GM18520 (cell line): ENCODE measurements around the gene OSBPL8.
A peak's percentile ranks its signal among the peaks of the same experiment; 100 is the strongest.
"Not testable (repeated sequence)": the region's sequence is repeated elsewhere in the genome, so short reads cannot be mapped to it uniquely, and the experiment has no call there.

Experiments
- ATAC-seq: cut with Tn5 transposase; IDR thresholded peaks from one replicate; pipeline ENCODE4 v1.9.1; 2021; ENCODE audit not compliant: unreplicated experiment

Gene OSBPL8

DNA sequence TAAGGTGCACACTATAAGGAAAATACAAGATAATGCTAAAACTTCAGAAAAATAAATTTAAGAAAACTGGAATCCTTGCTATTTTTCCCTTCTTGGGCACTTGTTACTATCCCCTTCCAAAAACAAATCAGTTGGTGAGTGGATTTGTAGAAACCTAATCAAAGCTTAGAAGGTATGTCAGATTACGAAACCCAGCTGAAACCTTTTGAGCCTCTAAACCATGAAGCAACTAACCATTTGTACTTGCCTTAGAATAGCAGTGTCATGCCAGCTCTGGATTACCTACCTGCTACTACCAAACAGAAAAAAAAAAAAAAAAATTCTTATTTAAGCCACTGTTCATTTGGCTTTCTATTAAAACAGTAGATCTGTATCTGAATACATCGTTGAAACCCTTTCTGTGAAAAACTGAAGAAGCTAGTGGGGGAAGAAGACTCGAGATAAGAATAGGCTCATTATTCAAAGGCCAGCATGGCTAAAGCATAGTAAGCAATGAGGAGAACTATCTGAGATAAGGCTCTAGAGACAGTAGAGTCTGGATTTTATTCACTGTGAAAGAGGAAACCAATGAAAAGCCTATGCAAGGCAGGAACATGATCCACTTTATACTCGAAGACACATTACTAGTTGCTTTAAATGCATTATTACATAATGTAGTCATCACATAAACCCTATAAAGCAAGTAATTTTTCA lies 30.2 kb downstream of the OSBPL8 start:
- ATAC-seq: no peak

DNA sequence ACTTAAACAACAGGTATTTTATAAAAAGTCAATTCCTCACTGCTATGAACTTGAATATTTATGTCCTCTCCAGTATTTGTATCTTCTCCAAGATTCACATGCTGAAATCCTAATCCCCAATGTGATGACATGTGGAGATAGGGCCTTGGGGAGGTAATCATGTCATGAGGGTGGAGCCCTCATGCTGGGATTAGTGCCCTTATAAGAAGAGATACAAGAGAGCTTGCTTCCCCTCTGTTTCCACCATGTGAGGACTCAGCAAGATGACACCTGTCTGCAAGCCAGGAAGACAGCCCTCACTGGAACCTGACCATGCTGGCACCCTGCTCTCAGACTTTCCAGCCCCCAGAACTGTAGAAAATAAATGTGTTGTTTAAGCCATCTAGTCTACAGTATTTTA lies 36.2 kb downstream of the OSBPL8 start:
- no peak for ATAC-seq

DNA sequence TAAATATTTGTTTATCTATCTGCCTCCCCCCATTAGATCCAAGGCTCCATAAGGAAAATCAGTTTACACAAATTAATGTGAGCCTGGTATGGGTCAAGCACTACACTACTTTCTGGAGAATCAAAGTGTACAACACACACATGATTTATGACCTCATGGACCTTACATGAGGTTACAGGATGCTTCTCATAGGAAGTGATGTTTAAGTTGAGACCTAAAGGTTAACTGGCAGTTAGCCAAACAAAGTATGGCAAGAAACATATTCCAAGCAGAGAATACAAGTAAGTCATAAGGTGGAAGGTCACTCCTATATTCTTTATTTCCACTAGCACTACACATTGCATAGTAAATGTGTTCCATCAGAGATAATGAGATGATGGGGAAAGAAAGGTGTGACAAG lies 39.2 kb downstream of the OSBPL8 start:
- ATAC-seq: no peak

DNA sequence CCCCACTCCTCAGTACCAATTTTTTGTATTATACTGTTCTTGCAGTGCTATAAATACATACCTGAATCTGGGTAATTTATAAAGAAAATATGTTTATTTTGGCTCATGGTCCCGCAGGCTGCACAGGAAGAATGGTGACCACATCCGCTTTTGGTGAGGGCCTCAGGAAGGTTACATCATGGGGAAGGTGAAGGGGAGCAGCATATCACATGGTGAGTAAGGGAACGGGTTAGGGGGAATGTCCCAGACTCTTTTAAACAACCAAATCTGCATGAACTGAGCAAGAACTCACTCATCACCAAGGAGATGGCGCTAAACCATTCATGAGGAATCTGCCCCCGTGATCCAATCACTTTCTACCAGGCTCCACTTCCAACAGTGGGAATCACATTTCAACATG lies 40.0 kb downstream of the OSBPL8 start:
- no peak for ATAC-seq

DNA sequence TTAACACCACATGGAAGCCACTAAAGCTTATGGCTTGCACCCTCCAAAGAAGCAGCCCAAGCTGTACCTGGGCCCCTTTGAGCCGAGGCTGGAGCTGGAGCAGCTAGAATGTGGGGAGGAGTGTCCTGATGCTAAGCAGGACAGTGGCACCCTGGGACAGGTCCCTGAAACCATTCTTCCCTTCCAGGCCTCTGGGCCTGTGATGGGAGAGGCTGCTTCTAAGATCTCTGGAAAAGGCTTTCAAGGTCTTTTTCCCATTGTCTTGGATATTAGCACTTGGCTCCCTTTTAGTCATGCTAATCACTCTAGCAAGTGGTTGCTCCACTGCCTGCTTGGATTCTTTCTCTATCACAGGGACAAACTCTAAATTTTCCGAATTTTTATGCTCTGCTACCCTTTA lies 40.9 kb downstream of the OSBPL8 start:
- no peak for ATAC-seq

DNA sequence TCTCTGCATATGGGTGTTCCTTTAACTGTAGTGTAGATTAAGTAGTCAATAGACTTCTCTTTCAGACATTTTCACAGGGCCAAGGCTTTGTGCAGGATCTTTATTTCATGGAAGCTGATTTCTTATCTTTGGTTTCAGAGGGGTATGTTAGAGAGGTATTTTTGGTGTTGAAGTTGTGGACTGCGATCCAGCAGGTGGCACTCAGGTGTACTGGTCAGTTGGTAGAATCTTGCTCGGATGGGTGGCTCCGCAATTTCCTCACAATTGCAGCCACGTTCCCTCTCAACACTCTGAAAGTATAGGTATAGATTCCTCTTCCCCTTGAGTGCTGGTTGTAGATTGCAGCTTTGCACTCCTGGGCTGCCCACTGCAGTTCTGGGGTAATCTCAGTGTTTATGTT lies 44.3 kb downstream of the OSBPL8 start:
- no peak for ATAC-seq

DNA sequence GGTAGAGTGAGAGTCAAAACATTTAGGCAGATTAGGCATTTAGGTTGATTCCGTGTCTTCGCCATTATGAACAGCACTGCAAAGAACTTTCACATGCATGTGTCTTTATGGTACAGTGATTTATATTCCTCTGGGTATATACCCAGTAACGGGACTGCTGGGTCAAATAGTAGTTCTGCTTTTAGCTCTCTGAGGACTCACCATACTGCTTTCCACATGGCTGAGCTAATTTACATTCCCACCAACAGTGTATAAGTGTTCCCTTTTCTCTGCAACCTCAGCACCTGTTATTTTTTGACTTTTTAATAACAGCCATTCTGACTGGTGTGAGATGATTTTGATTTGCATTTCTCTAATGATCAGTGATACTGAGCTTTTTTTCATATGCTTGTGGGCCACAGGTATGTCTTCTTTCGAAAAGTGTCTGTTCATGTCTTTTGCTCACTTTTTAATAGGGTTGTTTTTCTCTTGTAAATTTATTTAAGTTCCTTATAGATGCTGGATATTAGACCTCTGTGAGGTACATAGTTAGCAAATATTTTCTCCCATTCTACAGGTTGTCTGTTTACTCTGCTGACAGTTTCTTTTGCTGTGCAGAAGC lies 48.4 kb downstream of the OSBPL8 start:
- peak; percentile 86 for ATAC-seq

DNA sequence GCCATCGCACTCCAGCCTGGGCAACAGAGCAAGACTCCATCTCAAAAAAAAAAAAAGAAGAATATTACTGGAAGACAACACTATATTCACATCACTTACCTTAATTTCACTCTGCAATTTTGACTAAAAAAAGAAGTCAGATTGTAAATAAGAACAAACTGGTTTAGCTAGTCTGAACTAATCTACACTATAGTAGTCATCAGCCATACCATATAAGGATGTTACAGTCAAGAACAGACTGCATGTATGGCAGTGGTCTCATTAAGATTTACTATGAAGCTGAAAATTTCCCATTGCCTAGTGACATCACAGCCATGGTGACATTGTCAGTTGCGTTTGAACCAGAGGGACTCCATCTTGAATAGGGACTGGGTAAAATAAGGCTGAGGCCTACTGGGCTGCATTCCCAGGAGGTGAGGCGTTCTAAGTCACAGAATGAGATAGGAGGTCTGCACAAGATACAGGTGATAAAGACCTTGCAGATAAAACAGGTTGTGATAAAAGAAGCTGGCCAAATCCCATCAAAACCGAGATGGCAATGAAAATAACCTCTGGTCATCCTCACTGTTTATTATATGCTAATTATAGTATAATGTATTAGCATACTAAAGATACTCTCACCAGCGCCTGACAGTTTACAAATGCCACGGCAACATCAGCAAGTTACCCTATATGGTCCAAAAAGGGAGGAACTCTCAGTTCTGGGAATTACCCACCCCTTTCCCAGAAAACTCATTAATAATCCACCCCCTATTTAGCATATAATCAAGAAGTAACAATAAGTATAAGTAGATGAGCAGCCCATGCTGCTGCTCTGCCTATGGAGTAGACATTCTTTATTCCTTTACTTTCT lies 51.2 kb downstream of the OSBPL8 start:
- ATAC-seq: no peak

DNA sequence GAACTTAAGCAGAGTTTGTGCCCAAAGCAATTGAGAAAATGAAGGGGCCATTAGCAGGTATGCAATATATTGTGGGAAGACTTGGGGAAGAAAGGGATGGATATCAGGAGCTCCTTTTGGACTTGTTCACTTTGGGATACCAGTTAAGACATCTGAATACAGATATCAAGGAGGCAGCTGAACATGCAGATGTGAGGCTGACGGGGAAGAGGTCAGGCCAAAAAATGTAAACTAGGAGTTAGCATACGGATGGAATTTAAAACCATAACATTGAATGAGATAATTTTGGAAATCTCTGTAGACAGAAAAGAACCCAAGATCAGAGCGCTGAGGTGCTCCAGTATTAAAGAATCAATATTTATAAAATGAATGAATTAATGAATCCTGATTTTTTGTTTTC lies 53.4 kb downstream of the OSBPL8 start:
- no peak for ATAC-seq

DNA sequence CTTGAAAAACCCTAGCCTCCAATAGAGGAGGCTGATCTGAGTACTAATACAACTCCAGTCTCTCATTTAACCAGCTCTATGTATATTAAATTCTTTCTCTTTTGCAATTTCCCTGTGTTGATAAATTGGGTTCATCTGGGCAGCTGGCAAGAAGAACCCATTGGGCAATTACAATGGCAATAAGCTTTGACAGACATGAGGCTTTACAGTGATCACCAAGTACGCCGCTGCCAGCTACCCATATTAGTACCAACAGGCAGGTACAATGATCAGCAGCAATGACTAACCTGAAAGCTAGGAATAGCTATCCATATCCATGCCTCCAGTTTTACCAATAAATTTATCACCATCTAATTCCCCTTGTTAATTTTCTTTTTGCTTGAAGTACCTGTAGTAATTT lies 54.5 kb downstream of the OSBPL8 start:
- ATAC-seq: no peak

DNA sequence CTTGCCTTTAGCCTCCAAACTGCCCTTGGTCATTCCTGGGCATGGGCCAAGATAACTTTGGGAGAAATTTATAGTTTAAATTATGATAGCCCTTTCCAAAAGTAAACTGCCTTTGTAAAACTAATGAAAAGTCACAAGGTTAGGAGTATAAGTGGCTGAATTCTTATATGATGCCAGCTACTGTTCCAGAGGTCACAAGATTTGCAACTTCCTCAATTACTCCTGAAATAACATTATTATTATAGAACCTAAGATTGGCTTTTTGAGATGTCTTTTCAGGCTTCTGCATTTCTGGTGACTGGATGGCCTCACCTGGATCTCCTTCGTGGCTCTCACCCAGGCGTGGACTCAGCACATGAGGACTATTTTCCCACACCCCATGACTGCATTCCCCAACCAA lies 55.0 kb downstream of the OSBPL8 start:
- ATAC-seq: no peak

DNA sequence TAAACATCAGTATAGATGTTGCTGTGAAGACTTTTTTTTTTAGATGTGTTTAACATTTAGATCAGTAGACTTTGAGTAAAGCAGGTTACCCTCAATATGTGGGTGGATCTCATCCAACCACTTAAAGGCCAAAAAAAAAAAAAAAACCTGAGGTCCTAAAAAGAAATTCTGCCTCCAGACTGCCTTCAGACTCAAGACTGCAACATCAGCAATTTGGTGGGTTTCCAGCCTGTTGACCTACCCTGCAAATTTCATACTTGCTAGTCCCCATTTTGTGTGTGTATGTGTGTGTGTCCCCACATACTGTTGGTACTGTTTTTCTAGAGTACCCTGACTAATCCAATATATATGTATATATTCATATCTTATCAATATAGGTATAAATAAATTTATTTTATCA lies 55.6 kb downstream of the OSBPL8 start:
- no peak for ATAC-seq

DNA sequence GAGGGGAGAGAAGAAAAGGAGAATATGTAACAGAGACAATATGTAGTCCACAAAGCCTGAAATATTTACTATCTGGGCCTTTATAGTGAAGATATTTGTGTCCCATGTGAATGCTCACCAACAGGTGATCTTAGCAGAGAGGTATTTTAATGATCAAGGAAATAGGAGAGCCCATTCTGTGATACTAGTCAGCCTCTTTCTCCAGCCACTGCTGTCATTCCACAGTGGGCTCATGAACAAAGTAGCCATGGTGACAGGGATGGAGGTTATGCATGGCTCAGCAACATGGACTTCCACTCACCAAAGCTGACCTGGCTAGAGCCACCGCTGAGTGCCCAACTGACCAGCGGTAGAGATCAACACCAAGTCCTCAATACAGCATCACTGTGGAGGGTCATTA lies 58.2 kb downstream of the OSBPL8 start:
- no peak for ATAC-seq

DNA sequence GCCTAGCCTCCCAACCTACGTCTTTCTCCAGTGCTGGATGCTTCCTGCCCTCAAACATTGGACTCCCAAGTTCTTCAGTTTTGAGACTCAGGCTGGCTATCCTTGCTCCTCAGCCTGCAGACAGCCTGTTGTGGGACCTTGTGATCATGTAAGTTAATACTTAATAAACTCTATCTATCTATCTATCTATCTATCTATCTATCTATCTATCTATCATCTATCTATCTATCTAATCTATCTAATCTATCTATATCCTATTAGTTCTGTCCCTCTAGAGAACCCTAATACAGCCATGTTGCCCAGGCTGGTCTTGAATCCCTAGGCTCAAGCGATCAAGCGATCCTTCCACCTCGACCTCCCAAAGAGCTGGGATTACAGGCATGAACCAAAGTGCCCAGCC lies 60.4 kb downstream of the OSBPL8 start:
- ATAC-seq: not testable (repeated sequence)

DNA sequence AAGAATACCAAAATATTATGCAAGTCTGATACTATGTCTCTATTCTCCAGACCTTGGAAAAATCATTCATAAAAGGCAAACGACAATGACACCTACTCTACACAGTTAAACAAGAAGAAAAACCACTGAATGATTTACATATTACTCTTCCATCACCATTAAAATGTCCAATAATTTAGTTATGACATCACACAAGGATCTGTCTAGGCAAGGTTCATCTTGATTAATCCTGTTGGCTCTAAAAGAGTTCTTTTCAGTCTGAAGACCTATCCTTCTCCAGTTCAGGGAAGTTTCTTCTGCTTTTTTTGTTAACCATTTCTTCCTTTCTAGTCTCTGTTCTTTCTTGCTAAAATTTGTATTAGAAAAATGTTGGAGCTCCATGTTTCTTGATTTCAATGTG lies 64.0 kb downstream of the OSBPL8 start:
- no peak for ATAC-seq

DNA sequence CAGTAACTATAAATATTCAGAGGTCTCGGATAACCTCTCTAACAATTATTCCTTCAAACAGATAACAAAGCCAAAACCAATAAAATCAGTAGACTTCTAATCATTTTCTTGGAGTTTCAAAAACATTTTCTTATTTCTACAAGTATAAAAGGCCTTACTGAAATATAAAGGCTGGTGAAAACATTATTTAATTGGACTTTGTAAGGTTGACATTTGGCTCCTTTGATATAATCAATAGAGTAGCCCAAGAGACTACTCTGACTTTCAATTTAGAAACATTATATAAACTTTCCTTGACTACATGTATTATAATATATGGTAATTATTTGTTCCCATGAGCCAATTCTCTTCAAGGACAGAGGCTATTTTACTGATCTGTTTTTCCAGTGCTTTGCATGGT lies 68.3 kb downstream of the OSBPL8 start:
- no peak for ATAC-seq

DNA sequence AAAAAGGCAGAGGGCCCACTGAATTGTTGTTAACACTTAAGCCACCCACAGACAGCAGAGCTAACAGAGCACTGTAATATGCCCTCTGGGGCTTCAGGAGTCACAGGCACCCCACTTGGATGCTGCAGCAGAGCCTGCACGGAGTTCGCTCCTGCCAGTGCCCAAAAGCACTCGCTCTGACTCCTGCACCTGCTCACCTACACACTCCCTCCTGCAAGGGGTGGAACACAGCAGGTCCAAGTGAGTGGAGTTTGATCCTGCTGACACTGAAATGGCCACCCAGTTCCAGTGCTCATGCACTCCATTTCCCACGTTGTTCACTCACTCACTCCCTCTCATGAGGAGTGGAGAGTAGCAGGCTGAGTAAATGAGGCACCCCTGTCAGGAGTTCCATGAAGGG lies 68.8 kb downstream of the OSBPL8 start:
- ATAC-seq: no peak

DNA sequence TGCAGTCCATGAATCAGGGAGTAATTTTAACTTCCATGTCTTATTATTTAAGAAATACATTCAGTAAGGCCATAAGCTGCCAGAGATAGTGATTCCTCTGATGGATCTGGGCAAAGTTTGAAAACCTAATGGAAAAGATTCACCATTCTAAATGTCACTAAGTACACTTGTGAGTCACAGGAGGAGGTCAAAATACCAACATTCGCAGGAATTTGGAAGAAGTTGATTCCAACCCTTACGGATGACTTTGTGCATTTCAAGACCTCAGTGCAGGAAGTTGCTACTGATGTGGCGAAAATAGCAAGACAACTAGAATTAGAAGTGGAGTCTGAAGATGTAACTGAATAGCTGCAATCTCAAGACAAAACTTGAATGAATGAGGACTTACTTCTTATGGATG lies 69.8 kb downstream of the OSBPL8 start:
- ATAC-seq: no peak

DNA sequence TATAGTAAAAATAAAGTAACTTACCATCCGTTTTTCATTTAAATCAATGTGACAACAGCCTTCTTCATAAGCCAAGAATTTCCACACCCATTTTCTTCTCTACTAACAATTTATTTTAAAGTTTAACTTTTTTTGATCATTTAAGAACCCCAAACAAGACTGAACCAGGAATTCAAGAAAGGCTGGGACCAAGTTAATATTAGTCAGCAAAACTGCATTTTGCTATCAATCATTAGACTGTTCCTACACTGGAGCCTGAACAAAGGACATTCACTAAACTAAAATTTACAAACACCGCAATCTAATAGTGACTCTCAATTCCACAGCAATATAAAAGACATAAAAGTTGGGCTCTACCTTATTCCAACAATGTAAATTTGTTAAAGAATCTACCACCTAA lies 73.6 kb downstream of the OSBPL8 start:
- no peak for ATAC-seq

DNA sequence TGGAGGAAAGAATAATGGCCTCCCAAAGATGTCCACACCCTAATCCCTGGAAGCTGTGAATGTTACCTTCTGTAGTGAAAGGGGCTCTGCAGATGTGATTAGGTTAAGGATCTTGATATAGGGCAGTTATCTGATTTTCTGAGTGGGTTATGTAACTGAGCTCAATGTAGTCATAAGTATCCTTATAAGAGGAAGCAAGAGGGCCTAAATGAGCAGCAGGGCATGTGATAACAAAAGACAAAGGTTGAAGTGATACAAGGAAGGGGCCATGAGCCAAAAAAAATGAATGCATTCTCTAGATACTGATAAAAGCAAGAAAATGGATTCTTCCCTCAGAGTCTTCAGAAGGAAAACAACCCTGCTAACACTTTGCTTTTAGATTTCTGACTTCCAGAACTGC lies 78.8 kb downstream of the OSBPL8 start:
- no peak for ATAC-seq

DNA sequence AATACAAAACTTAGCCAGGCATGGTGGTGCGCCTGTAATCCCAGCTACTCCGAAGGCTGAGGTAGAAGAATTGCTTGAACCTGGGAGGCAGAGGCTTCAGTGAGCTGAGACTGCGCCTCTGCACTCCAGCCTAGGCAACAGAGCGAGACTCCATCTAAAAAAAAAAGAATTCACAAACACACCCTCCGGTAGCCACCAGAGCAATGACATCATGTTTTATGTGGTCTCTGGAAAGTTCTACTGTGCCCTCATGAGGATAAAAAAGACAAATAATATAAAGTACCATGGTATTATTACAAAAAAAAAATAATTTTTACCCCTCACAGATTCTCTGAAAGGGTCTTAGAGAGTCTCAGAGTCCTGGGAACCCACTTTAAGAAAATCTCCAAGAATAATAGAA lies 81.5 kb downstream of the OSBPL8 start:
- ATAC-seq: no peak

DNA sequence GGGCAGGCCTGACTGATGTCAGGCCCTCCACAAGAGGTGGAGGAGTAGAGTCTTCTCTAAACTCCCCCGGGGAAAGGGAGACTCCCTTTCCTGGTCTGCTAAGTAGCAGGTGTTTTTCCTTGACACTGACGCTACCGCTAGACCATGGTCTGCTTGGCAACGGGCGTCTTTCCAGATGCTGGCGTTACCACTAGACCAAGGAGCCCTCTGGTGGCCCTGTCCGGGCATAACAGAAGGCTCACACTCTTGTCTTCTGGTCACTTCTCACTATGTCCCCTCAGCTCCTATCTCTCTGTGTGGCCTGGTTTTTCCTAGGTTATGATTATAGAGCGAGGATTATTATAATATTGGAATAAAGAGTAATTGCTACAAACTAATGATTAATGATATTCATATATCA lies 86.7 kb downstream of the OSBPL8 start:
- ATAC-seq: not testable (repeated sequence)
